ENCODE measurements around the gene EPHA3.

The EPHA3 gene

DNA sequence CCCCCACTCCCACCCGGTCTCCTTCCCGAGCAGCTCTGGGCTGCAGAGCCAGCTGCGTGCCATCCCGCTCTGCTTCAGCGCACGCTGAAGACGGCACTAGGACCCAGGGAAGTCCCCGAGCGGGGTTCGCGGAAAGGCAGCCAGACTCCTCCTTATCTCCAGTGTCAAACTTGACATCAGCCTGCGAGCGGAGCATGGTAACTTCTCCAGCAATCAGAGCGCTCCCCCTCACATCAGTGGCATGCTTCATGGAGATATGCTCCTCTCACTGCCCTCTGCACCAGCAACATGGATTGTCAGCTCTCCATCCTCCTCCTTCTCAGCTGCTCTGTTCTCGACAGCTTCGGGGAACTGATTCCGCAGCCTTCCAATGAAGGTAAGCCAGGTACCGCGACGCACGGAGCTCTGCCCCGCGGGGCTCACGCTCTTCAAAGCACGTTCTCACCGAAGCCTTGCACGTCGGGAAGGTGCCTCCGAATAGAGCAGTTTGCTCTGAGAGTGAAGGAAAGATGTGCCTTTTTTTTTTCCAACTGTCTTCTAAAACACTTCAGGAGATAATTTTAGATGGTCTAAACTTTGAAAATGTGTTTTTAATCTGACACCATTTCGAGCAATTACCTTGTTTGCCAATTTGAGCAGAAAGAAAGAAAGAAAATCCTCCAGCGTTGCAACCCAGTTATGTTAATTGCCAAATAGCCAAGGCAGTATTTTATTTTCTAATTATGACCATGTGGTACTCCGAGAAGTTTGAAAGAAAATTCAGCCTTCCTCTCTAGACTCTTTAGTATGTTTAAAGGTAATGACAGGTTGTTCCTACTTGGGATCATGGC is at the start of gene EPHA3:
EPHA3 (plus strand) TSS at position 161 of the 830 bp plus-strand sequence; CDS start at position 289, 128 bp downstream.
- Histone ChIP-seq H3K27ac (ENCODE audit: low read depth, low read length) (peak within 1 kb of the TSS; percentile 50), H3K27me3 (ENCODE audit: control insufficient read depth in 1 of 2, insufficient read depth in 2 of 2, low read length in 2 of 2) (peaks cover 8 to 11% of the 10 kb centered on the region in 2 donors), H3K36me3 (ENCODE audit: insufficient read depth, low read length) (no peaks in the 10 kb centered on the region), H3K9me3 (ENCODE audit: low read length) (no peaks in the 10 kb centered on the region), H3K9ac (ENCODE audit: low read length) (no peak within 1 kb of the TSS), H3K4me1 (ENCODE audit: insufficient read depth, low read length) (peaks cover 4% of the 10 kb centered on the region), H3K4me3 (ENCODE audit: low read depth in 1 of 2, low read length in 2 of 2) (peak within 1 kb of the TSS; percentile 29 to 49)

DNA sequence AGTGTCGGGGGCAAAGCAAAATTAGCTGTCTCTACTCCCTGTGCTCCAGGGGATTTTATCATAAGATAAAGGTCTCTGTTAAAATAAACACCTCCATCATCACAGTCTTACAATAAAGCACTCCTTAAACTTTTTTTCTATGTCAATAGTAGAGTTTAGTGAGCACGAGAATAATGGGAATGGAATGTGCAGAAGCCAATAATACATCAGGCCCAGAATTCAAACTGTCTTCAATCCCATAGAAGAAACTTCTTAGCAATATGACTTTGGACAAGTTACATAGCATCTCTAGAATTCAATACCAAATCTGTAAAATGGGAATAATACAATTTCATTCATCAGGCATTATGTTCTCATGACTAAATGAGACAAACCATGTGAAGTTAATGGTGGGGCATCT is 49.0 kb upstream of the EPHA3 start:
- Histone ChIP-seq H3K9me3 (ENCODE audit: low read length) (no peaks in the 10 kb centered on the region), H3K36me3 (ENCODE audit: insufficient read depth, low read length) (no peaks in the 10 kb centered on the region), H3K4me3 (ENCODE audit: low read depth in 1 of 2, low read length in 2 of 2) (no peak overlapping the region), H3K9ac (ENCODE audit: low read length) (no peak overlapping the region), H3K4me1 (ENCODE audit: insufficient read depth, low read length) (no peaks in the 10 kb centered on the region), H3K27me3 (ENCODE audit: control insufficient read depth in 1 of 2, insufficient read depth in 2 of 2, low read length in 2 of 2) (no peaks in the 10 kb centered on the region), H3K27ac (ENCODE audit: low read depth, low read length) (no peak overlapping the region)

DNA sequence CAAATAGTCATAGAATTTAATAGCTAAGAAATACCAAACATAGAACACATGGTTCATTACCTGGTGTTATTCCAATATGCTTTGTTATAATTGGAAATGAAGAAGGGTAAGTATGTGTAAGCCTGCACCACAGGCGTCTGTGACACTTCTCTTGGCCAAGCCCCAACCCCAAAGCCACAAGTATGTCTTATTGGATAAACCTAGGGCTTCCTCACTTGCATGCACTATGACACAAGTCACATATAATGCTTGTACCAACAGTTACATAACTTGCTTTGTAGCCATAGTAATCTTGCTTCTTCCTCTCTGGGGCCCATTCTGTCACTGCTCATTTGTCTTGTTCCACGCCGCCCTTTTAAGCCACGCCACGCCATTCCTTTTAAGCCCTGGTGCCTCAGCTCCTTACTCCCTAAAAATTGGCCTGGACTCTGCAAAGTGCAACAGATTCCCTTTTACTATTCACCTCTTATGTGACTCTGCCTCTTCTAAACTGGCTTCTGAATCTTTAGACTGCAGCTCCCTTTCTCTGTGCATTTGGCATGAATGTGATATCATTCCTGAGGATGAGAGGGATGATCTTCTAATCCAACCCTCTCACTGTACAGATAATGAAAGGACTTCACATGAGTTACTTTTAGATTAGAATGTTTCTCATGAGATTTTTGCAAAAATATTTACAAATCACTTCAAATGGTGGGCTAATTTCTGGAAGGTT is 48.1 kb upstream of the EPHA3 start:
- no peaks in the 10 kb centered on the region for H3K27me3 ChIP-seq (ENCODE audit: control insufficient read depth in 1 of 2, insufficient read depth in 2 of 2, low read length in 2 of 2)
- no peaks in the 10 kb centered on the region for H3K36me3 ChIP-seq (ENCODE audit: insufficient read depth, low read length)
- H3K27ac ChIP-seq (ENCODE audit: low read depth, low read length) = no peak overlapping the region
- no peak overlapping the region for H3K9ac ChIP-seq (ENCODE audit: low read length)
- no peaks in the 10 kb centered on the region for H3K9me3 ChIP-seq (ENCODE audit: low read length)
- no peaks in the 10 kb centered on the region for H3K4me1 ChIP-seq (ENCODE audit: insufficient read depth, low read length)
- no peak overlapping the region for H3K4me3 ChIP-seq (ENCODE audit: low read depth in 1 of 2, low read length in 2 of 2)

DNA sequence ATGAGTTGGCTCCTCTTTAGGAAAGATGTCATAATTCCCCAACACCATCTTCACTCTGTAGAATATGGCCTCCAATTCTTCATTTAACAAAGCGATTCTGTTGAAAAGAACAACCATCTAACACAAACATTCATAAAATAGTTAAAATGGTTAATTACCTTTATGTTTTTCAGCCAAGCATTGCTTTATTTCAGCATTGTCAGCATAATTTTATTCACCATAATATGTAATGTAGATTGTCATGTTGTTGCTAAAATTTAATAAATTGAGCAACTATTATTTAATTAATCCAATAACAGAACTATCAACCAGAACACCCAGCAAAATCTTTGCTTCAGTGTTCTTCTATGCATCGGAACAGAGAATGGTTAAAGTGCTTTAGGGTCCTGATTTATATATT is 46.2 kb upstream of the EPHA3 start:
- no peak overlapping the region for H3K27ac ChIP-seq (ENCODE audit: low read depth, low read length)
- H3K4me3 ChIP-seq (ENCODE audit: low read depth in 1 of 2, low read length in 2 of 2) = no peak overlapping the region
- no peaks in the 10 kb centered on the region for H3K27me3 ChIP-seq (ENCODE audit: control insufficient read depth in 1 of 2, insufficient read depth in 2 of 2, low read length in 2 of 2)
- H3K36me3 ChIP-seq (ENCODE audit: insufficient read depth, low read length) = no peaks in the 10 kb centered on the region
- no peaks in the 10 kb centered on the region for H3K4me1 ChIP-seq (ENCODE audit: insufficient read depth, low read length)
- H3K9ac ChIP-seq (ENCODE audit: low read length) = no peak overlapping the region
- H3K9me3 ChIP-seq (ENCODE audit: low read length) = no peaks in the 10 kb centered on the region

DNA sequence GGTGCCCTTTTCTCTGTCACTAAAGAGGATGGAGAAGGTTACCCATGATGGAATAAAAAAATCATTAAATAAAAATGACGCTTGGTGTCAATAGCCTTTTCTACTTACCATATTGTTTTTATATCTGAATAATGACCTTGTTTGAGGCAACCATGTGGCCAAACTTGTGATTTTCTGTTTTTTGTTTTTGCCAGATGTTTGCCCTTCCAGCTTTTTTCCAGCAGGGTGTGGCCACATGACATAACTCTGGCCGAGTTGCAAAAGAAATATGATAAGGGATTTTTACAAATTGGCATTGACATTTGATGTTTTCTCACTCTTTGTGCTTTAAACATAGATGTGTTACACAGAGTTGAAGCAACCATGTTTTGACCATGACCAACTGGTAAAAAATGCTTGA is 39.7 kb upstream of the EPHA3 start:
- H3K9ac ChIP-seq (ENCODE audit: low read length) = no peak overlapping the region
- H3K4me1 ChIP-seq (ENCODE audit: insufficient read depth, low read length) = no peaks in the 10 kb centered on the region
- no peaks in the 10 kb centered on the region for H3K9me3 ChIP-seq (ENCODE audit: low read length)
- H3K4me3 ChIP-seq (ENCODE audit: low read depth in 1 of 2, low read length in 2 of 2) = no peak overlapping the region
- H3K27me3 ChIP-seq (ENCODE audit: control insufficient read depth in 1 of 2, insufficient read depth in 2 of 2, low read length in 2 of 2) = no peaks in the 10 kb centered on the region
- no peak overlapping the region for H3K27ac ChIP-seq (ENCODE audit: low read depth, low read length)
- H3K36me3 ChIP-seq (ENCODE audit: insufficient read depth, low read length) = no peaks in the 10 kb centered on the region

GRCh38 chr3:89072642-89073041 is 34.8 kb upstream of the EPHA3 start:
- no peak overlapping the region for H3K4me3 ChIP-seq (ENCODE audit: low read depth in 1 of 2, low read length in 2 of 2)
- H3K9me3 ChIP-seq (ENCODE audit: low read length) = no peaks in the 10 kb centered on the region
- H3K27ac ChIP-seq (ENCODE audit: low read depth, low read length) = no peak overlapping the region
- H3K9ac ChIP-seq (ENCODE audit: low read length) = no peak overlapping the region
- no peaks in the 10 kb centered on the region for H3K36me3 ChIP-seq (ENCODE audit: insufficient read depth, low read length)
- no peaks in the 10 kb centered on the region for H3K4me1 ChIP-seq (ENCODE audit: insufficient read depth, low read length)
- H3K27me3 ChIP-seq (ENCODE audit: control insufficient read depth in 1 of 2, insufficient read depth in 2 of 2, low read length in 2 of 2) = no peaks in the 10 kb centered on the region

- no peaks in the 10 kb centered on the region for H3K27me3 ChIP-seq (ENCODE audit: control insufficient read depth in 1 of 2, insufficient read depth in 2 of 2, low read length in 2 of 2)
- no peak overlapping the region for H3K4me3 ChIP-seq (ENCODE audit: low read depth in 1 of 2, low read length in 2 of 2)
- no peaks in the 10 kb centered on the region for H3K4me1 ChIP-seq (ENCODE audit: insufficient read depth, low read length)
- H3K9ac ChIP-seq (ENCODE audit: low read length) = no peak overlapping the region
- no peaks in the 10 kb centered on the region for H3K9me3 ChIP-seq (ENCODE audit: low read length)
- H3K36me3 ChIP-seq (ENCODE audit: insufficient read depth, low read length) = no peaks in the 10 kb centered on the region
- H3K27ac ChIP-seq (ENCODE audit: low read depth, low read length) = no peak overlapping the region
Measured at GRCh38 chr3:89079944-89080343, 27.5 kb upstream of the EPHA3 start.

DNA sequence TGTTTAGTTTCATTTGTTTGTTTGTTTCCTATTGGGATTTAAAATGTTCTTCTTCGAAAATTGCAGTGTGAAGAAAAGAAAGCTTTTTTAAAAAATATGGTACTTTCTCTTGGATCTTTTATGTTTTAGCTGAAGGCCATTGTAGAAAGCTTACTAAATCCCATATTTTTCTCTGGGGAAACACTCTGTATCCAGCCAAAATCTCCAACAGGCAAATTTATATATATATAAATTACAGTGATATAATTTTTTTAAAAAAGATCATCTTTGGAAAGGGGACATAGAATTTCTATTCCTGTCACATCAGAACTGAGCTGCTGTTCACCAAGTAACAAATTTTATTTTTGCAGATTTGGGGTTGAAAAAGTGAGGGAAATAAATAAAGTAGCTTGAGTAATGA is 19.6 kb upstream of the EPHA3 start:
- Histone ChIP-seq H3K4me3 (ENCODE audit: low read depth in 1 of 2, low read length in 2 of 2) (no peak overlapping the region), H3K27ac (ENCODE audit: low read depth, low read length) (no peak overlapping the region)

GRCh38 chr3:89098173-89098572 is 9.2 kb upstream of the EPHA3 start:
- Histone ChIP-seq H3K4me1 (ENCODE audit: insufficient read depth, low read length) (no peaks in the 10 kb centered on the region), H3K36me3 (ENCODE audit: insufficient read depth, low read length) (no peaks in the 10 kb centered on the region), H3K9ac (ENCODE audit: low read length) (no peak overlapping the region), H3K9me3 (ENCODE audit: low read length) (no peaks in the 10 kb centered on the region), H3K4me3 (ENCODE audit: low read depth in 1 of 2, low read length in 2 of 2) (no peak overlapping the region), H3K27ac (ENCODE audit: low read depth, low read length) (no peak overlapping the region), H3K27me3 (ENCODE audit: control insufficient read depth in 1 of 2, insufficient read depth in 2 of 2, low read length in 2 of 2) (no peaks in the 10 kb centered on the region)

More for the DNA sequence above, 19.6 kb upstream of the EPHA3 start:
- no peaks in the 10 kb centered on the region for H3K4me1 ChIP-seq (ENCODE audit: insufficient read depth, low read length)
- H3K27me3 ChIP-seq (ENCODE audit: control insufficient read depth in 1 of 2, insufficient read depth in 2 of 2, low read length in 2 of 2) = no peaks in the 10 kb centered on the region
- H3K9me3 ChIP-seq (ENCODE audit: low read length) = no peaks in the 10 kb centered on the region
- H3K36me3 ChIP-seq (ENCODE audit: insufficient read depth, low read length) = no peaks in the 10 kb centered on the region
- H3K9ac ChIP-seq (ENCODE audit: low read length) = no peak overlapping the region

- Histone ChIP-seq H3K4me1 (ENCODE audit: insufficient read depth, low read length) (no peaks in the 10 kb centered on the region), H3K4me3 (ENCODE audit: low read depth in 1 of 2, low read length in 2 of 2) (no peak overlapping the region), H3K9ac (ENCODE audit: low read length) (no peak overlapping the region), H3K9me3 (ENCODE audit: low read length) (no peaks in the 10 kb centered on the region), H3K27me3 (ENCODE audit: control insufficient read depth in 1 of 2, insufficient read depth in 2 of 2, low read length in 2 of 2) (no peaks in the 10 kb centered on the region), H3K27ac (ENCODE audit: low read depth, low read length) (no peak overlapping the region), H3K36me3 (ENCODE audit: insufficient read depth, low read length) (no peaks in the 10 kb centered on the region)
Measured at GRCh38 chr3:89098964-89099585, 8.3 kb upstream of the EPHA3 start.

GRCh38 chr3:89101251-89101650 is 6.2 kb upstream of the EPHA3 start:
- Histone ChIP-seq H3K9ac (ENCODE audit: low read length) (no peak overlapping the region), H3K27ac (ENCODE audit: low read depth, low read length) (no peak overlapping the region)

More at GRCh38 chr3:89101251-89101650, 6.2 kb upstream of the EPHA3 start:
- Histone ChIP-seq H3K4me1 (ENCODE audit: insufficient read depth, low read length) (no peaks in the 10 kb centered on the region), H3K9me3 (ENCODE audit: low read length) (no peaks in the 10 kb centered on the region), H3K36me3 (ENCODE audit: insufficient read depth, low read length) (no peaks in the 10 kb centered on the region), H3K4me3 (ENCODE audit: low read depth in 1 of 2, low read length in 2 of 2) (no peak overlapping the region), H3K27me3 (ENCODE audit: control insufficient read depth in 1 of 2, insufficient read depth in 2 of 2, low read length in 2 of 2) (peaks cover 0 to 5% of the 10 kb centered on the region in 2 donors)

All from muscle layer of colon (tissue), 2 donors.